Trophoblast cell (in vitro differentiated cells and primary cell): ENCODE measurements around the gene HDAC9.

ENCODE experiments used
- DNase-seq, 2 donors: peaks; one replicate each; pipeline ENCODE4 v3.0.0-alpha.2; 2016
- H2AFZ ChIP-seq: 2 replicates; pipeline ENCODE4 v1.6.1; 2013; ENCODE audit warnings: low read length, moderate library complexity, mild to moderate bottlenecking; ENCODE audit not compliant: insufficient read depth, poor library complexity
- H2AK5ac ChIP-seq: 2 replicates; pipeline ENCODE4 v1.6.1; 2013; ENCODE audit warnings: mild to moderate bottlenecking, low read length
- H2BK120ac ChIP-seq: 2 replicates; pipeline ENCODE4 v1.6.1; 2013; ENCODE audit warnings: low read length, mild to moderate bottlenecking, moderate library complexity; ENCODE audit not compliant: insufficient read depth, poor library complexity
- H2BK12ac ChIP-seq: 2 replicates; pipeline ENCODE4 v1.6.1; 2013; ENCODE audit warnings: mild to moderate bottlenecking, low read length, moderate library complexity
- H2BK5ac ChIP-seq: 2 replicates; pipeline ENCODE4 v1.6.1; 2013; ENCODE audit warnings: low read length, low read depth, moderate library complexity, mild to moderate bottlenecking; ENCODE audit not compliant: poor library complexity
- H3K14ac ChIP-seq: 2 replicates; pipeline ENCODE4 v1.6.1; 2013; ENCODE audit warnings: mild to moderate bottlenecking, low read length
- H3K18ac ChIP-seq: 2 replicates; pipeline ENCODE4 v1.6.1; 2013; ENCODE audit warnings: mild to moderate bottlenecking, low read length
- H3K23ac ChIP-seq: 2 replicates; pipeline ENCODE4 v1.6.1; 2013; ENCODE audit warnings: low read length
- H3K27ac ChIP-seq: 2 replicates; pipeline ENCODE4 v1.5.1; 2013; ENCODE audit warnings: low read depth, mild to moderate bottlenecking, inconsistent platforms, low read length, moderate library complexity
- H3K27me3 ChIP-seq: 2 replicates; pipeline ENCODE4 v1.6.1; 2013; ENCODE audit warnings: inconsistent platforms, mild to moderate bottlenecking, low read length, moderate library complexity; ENCODE audit not compliant: insufficient read depth
- H3K36me3 ChIP-seq, 2 experiments: 1 replicate in 1 of 2; 2 replicates in 1 of 2; pipeline ENCODE4 v1.6.1; 2013; ENCODE audit warnings: low read length in 2 of 2, mild to moderate bottlenecking in 2 of 2, moderate library complexity in 1 of 2; ENCODE audit not compliant: insufficient read depth in 2 of 2, control insufficient read depth in 1 of 2
- H3K4ac ChIP-seq: 2 replicates; pipeline ENCODE4 v1.6.1; 2013; ENCODE audit warnings: low read depth, mild to moderate bottlenecking, low read length, moderate library complexity
- H3K4me1 ChIP-seq, 2 experiments: 1 replicate in 1 of 2; 2 replicates in 1 of 2; pipeline ENCODE4 v1.6.1; 2013; ENCODE audit warnings: low read length in 2 of 2, mild to moderate bottlenecking in 2 of 2, moderate library complexity in 1 of 2; ENCODE audit not compliant: insufficient read depth in 2 of 2, control insufficient read depth in 1 of 2
- H3K4me2 ChIP-seq: 2 replicates; pipeline ENCODE4 v1.6.1; 2013; ENCODE audit warnings: inconsistent platforms, mild to moderate bottlenecking, low read length, moderate library complexity
- H3K4me3 ChIP-seq: 2 replicates; pipeline ENCODE4 v1.5.1; 2013; ENCODE audit warnings: mild to moderate bottlenecking, low read depth, low read length, inconsistent platforms
- H3K79me1 ChIP-seq: one replicate; pipeline ENCODE4 v1.6.1; 2013; ENCODE audit warnings: low read length
- H3K79me2 ChIP-seq: 2 replicates; pipeline ENCODE4 v1.6.1; 2013; ENCODE audit warnings: low read length, mild to moderate bottlenecking; ENCODE audit not compliant: control insufficient read depth, insufficient read depth, poor library complexity
- H3K9ac ChIP-seq: 2 replicates; pipeline ENCODE4 v1.6.1; 2013; ENCODE audit warnings: mild to moderate bottlenecking, low read length
- H3K9me3 ChIP-seq: 2 replicates; pipeline ENCODE4 v1.6.1; 2013; ENCODE audit warnings: low read depth, mild to moderate bottlenecking, control low read depth, inconsistent platforms, low read length; ENCODE audit not compliant: insufficient read depth
- H4K12ac ChIP-seq: 2 replicates; pipeline ENCODE4 v1.6.1; 2013; ENCODE audit warnings: low read depth, mild to moderate bottlenecking, low read length, moderate library complexity
- H4K8ac ChIP-seq: 2 replicates; pipeline ENCODE4 v1.6.1; 2013; ENCODE audit warnings: low read depth, mild to moderate bottlenecking, low read length, moderate library complexity
- H4K91ac ChIP-seq: one replicate; pipeline ENCODE4 v1.6.1; 2013; ENCODE audit warnings: low read depth, mild to moderate bottlenecking, low read length, moderate library complexity
- WGBS: extraction: QIAGEN DNeasy Blood & Tissue Kit; methylation state at CpG from one replicate; pipeline ENCODE4 v1.1.7; 2013; ENCODE audit warnings: missing lambda C conversion rate; ENCODE audit not compliant: insufficient read length, insufficient coverage; ENCODE audit errors: extremely low coverage; 5-methylcytosine and 5-hydroxymethylcytosine counted together

The HDAC9 gene

GRCh38 chr7:18679261-18679660, 183.7 kb downstream of the HDAC9 start:
- Histone ChIP-seq H3K23ac (no peak overlapping the region), H3K79me2 (no peaks in the 10 kb centered on the region), H3K4ac (no peak overlapping the region), H2BK120ac (no peak overlapping the region), H3K4me3 (no peak overlapping the region), H4K12ac (no peak overlapping the region), H4K91ac (no peak overlapping the region), H3K4me1 (no peaks in the 10 kb centered on the region), H2BK5ac (no peak overlapping the region), H3K36me3 (no peaks in the 10 kb centered on the region), H2AK5ac (no peak overlapping the region), H3K14ac (no peak overlapping the region), H3K9me3 (no peaks in the 10 kb centered on the region), H3K4me2 (no peak overlapping the region), H2AFZ (no peak overlapping the region), H4K8ac (no peak overlapping the region), H3K79me1 (no peaks in the 10 kb centered on the region), H3K9ac (no peak overlapping the region), H2BK12ac (no peak overlapping the region), H3K27ac (no peak overlapping the region), H3K27me3 (no peaks in the 10 kb centered on the region), H3K18ac (no peak overlapping the region)
- no peak for DNase-seq
- no CpG with 5 or more reads among the region's 1 CpG for WGBS

GRCh38 chr7:18680576-18680975, 185.0 kb downstream of the HDAC9 start:
- Histone ChIP-seq H3K23ac (no peak overlapping the region), H3K36me3 (no peaks in the 10 kb centered on the region), H3K4me1 (no peaks in the 10 kb centered on the region), H2BK120ac (no peak overlapping the region), H3K4me3 (no peak overlapping the region), H3K79me2 (no peaks in the 10 kb centered on the region), H2BK5ac (no peak overlapping the region), H3K18ac (no peak overlapping the region), H3K9me3 (no peaks in the 10 kb centered on the region), H2AK5ac (no peak overlapping the region), H3K4ac (no peak overlapping the region), H3K27me3 (no peaks in the 10 kb centered on the region), H3K14ac (no peak overlapping the region), H3K79me1 (no peaks in the 10 kb centered on the region), H3K9ac (no peak overlapping the region), H2BK12ac (no peak overlapping the region), H3K4me2 (no peak overlapping the region), H4K8ac (no peak overlapping the region), H4K91ac (no peak overlapping the region), H4K12ac (no peak overlapping the region), H2AFZ (no peak overlapping the region), H3K27ac (no peak overlapping the region)
- DNase-seq = no peak
- no CpG with 5 or more reads among the region's 2 CpGs for WGBS

- Histone ChIP-seq H2AFZ (no peak overlapping the region), H2BK5ac (no peak overlapping the region)
- WGBS = no CpG with 5 or more reads among the region's 1 CpG
Observed at GRCh38 chr7:18684916-18685315, 189.4 kb downstream of the HDAC9 start.

GRCh38 chr7:18685971-18686370, 190.4 kb downstream of the HDAC9 start:
- no peak overlapping the region for H3K9ac ChIP-seq
- H3K4me1 ChIP-seq = no peaks in the 10 kb centered on the region
- no peak overlapping the region for H3K18ac ChIP-seq
- H4K91ac ChIP-seq = no peak overlapping the region
- H3K27ac ChIP-seq = no peak overlapping the region
- no peak overlapping the region for H3K4me2 ChIP-seq
- H4K12ac ChIP-seq = no peak overlapping the region
- H3K9me3 ChIP-seq = no peaks in the 10 kb centered on the region
- H3K27me3 ChIP-seq = no peaks in the 10 kb centered on the region
- no peak overlapping the region for H3K14ac ChIP-seq
- H2BK12ac ChIP-seq = no peak overlapping the region
- no peaks in the 10 kb centered on the region for H3K79me2 ChIP-seq
- no peak for DNase-seq
- no peaks in the 10 kb centered on the region for H3K79me1 ChIP-seq
- H3K23ac ChIP-seq = no peak overlapping the region
- no peak overlapping the region for H2BK5ac ChIP-seq
- H3K4me3 ChIP-seq = no peak overlapping the region
- no peak overlapping the region for H2AFZ ChIP-seq
- H4K8ac ChIP-seq = no peak overlapping the region
- H3K4ac ChIP-seq = no peak overlapping the region
- no peaks in the 10 kb centered on the region for H3K36me3 ChIP-seq
- H2BK120ac ChIP-seq = no peak overlapping the region
- no peak overlapping the region for H2AK5ac ChIP-seq

More at GRCh38 chr7:18684916-18685315, 189.4 kb downstream of the HDAC9 start:
- H3K27me3 ChIP-seq = no peaks in the 10 kb centered on the region
- H4K12ac ChIP-seq = no peak overlapping the region
- no peak overlapping the region for H3K18ac ChIP-seq
- no peak overlapping the region for H3K4ac ChIP-seq
- no peak overlapping the region for H3K4me2 ChIP-seq
- H3K9me3 ChIP-seq = no peaks in the 10 kb centered on the region
- H4K91ac ChIP-seq = no peak overlapping the region
- H3K79me1 ChIP-seq = no peaks in the 10 kb centered on the region
- H2AK5ac ChIP-seq = no peak overlapping the region
- no peaks in the 10 kb centered on the region for H3K4me1 ChIP-seq
- no peak overlapping the region for H3K9ac ChIP-seq
- H3K14ac ChIP-seq = no peak overlapping the region
- H3K36me3 ChIP-seq = no peaks in the 10 kb centered on the region
- DNase-seq = no peak
- H2BK12ac ChIP-seq = no peak overlapping the region
- H3K27ac ChIP-seq = no peak overlapping the region
- no peak overlapping the region for H3K4me3 ChIP-seq
- H3K23ac ChIP-seq = no peak overlapping the region
- H4K8ac ChIP-seq = no peak overlapping the region
- no peak overlapping the region for H2BK120ac ChIP-seq
- H3K79me2 ChIP-seq = no peaks in the 10 kb centered on the region
